Thyroid gland (tissue), 4 donors: Measurements from ENCODE around the gene ACE. TPM values are rescaled to one million over a fixed set of nuclear protein-coding genes. Genes with fewer than 3 reads are reported as not detected.
A peak's percentile ranks its signal among the peaks of the same experiment; 100 is the strongest.

Experiments used
- DNase-seq, 2 donors: peaks; one replicate each; pipeline ENCODE4 v3.0.0-alpha.2; 2019
- H3K27ac ChIP-seq, 3 donors: fragments of 200-600 bp; sonication (generic); 1 replicate in 2 of 3; 2 replicates in 1 of 3; pipeline ENCODE4 v1.5.1; 2016 to 2019; ENCODE audit warnings: mild to moderate bottlenecking in 1 of 3, moderate library complexity in 1 of 3
- H3K27me3 ChIP-seq: fragments of 200-600 bp; sonication (generic); one replicate; pipeline ENCODE4 v1.5.1; 2019
- H3K36me3 ChIP-seq, 2 donors: fragments of 200-600 bp; sonication (generic); one replicate each; pipeline ENCODE4 v1.5.1; 2016 to 2019
- H3K4me1 ChIP-seq, 2 donors: fragments of 200-600 bp; sonication (generic); one replicate each; pipeline ENCODE4 v1.5.1; 2017 to 2019
- H3K4me3 ChIP-seq, 3 donors: fragments of 200-600 bp; sonication (generic); replicated peaks in 1 of 3; 1 replicate in 2 of 3; 2 replicates in 1 of 3; pipeline ENCODE4 v1.5.1; 2016; ENCODE audit warnings: mild to moderate bottlenecking in 1 of 3
- H3K9me3 ChIP-seq: fragments of 200-600 bp; sonication (generic); one replicate; pipeline ENCODE4 v1.5.1; 2017
- CTCF ChIP-seq, 6 experiments: fragments of 200-600 bp in 3 of 6; fragments of 450-650 bp in 3 of 6; sonication (generic) in 3 of 6; IDR thresholded peaks; one replicate each; pipeline ENCODE4 v1.5.1; 2016 to 2019; ENCODE audit warnings: antibody characterized with exemption in 6 of 6, mild to moderate bottlenecking in 2 of 6, inconsistent platforms in 1 of 6, moderate library complexity in 1 of 6
- POLR2A ChIP-seq, 2 donors: fragments of 450-650 bp; IDR thresholded peaks; one replicate each; pipeline ENCODE4 v1.6.1; 2017; ENCODE audit warnings: antibody characterized with exemption in 2 of 2, mild to moderate bottlenecking in 2 of 2, moderate library complexity in 1 of 2
- WGBS, 2 donors: methylation state at CpG; one replicate each; pipeline ENCODE4 v1.1.5; 2017; 5-methylcytosine and 5-hydroxymethylcytosine counted together
- intact Hi-C: fragments of 100-400 bp; cut with DNase I; formaldehyde crosslinking; loops from one replicate; pipeline ENCODE4 v1.15.1; 2023
- total RNA-seq, 4 donors: library from RNA; depleted of rRNA; stranded (reverse); fragments of >200 nt; gene quantifications; one replicate each; pipeline ENCODE4 v1.2.3, GENCODE V29; 2016

The ACE gene
- total RNA-seq, 4 donors from 2014 or later = 1.1 to 12.7 (median 10.3) TPM

GRCh38 chr17:63480826-63481487 is 4.1 kb downstream of the ACE start:
- TF ChIP-seq CTCF (IDR thresholded peaks at IDR 0.05) (no peak), POLR2A (IDR thresholded peaks at IDR 0.05) (no peak)
- Histone ChIP-seq H3K27me3 (no peaks in the 10 kb centered on the region), H3K4me3 (no peak overlapping the region), H3K9me3 (no peaks in the 10 kb centered on the region), H3K4me1 (peaks cover 5 to 38% of the 10 kb centered on the region in 2 donors), H3K36me3 (no peaks in the 10 kb centered on the region), H3K27ac (no peak overlapping the region)
- DNase-seq = peak; percentile 75 to 82
- intact Hi-C loops = no loop called here
- 30 to 51% methylated on average over 9 to 11 of the region's 11 CpGs for WGBS, 2 donors

GRCh38 chr17:63481488-63481870 is 4.6 kb downstream of the ACE start:
- no peak for TF ChIP-seq POLR2A (IDR thresholded peaks at IDR 0.05)
- no peak for TF ChIP-seq CTCF (IDR thresholded peaks at IDR 0.05)
- DNase-seq = no peak
- Histone ChIP-seq H3K4me1 (peaks cover 5 to 35% of the 10 kb centered on the region in 2 donors), H3K27me3 (no peaks in the 10 kb centered on the region), H3K4me3 (no peak overlapping the region), H3K36me3 (no peaks in the 10 kb centered on the region), H3K9me3 (no peaks in the 10 kb centered on the region), H3K27ac (no peak overlapping the region)
- WGBS, 2 donors = 67 to 87% methylated on average over 14 to 15 of the region's 16 CpGs
- intact Hi-C loops = no loop called here

- peaks cover 4 to 25% of the 10 kb centered on the region in 2 donors for H3K4me1 ChIP-seq
- H3K27me3 ChIP-seq = no peaks in the 10 kb centered on the region
- intact Hi-C loops = no loop called here
- WGBS, 2 donors = 92 to 97% methylated on average over 9 to 15 of the region's 16 CpGs
- no peaks in the 10 kb centered on the region for H3K9me3 ChIP-seq
- no peaks in the 10 kb centered on the region for H3K36me3 ChIP-seq
- TF ChIP-seq CTCF (IDR thresholded peaks at IDR 0.05) (no peak), POLR2A (IDR thresholded peaks at IDR 0.05) (no peak)
- no peak overlapping the region for H3K4me3 ChIP-seq
- H3K27ac ChIP-seq = no peak overlapping the region
- no peak for DNase-seq
Observed at GRCh38 chr17:63482509-63482908, 5.6 kb downstream of the ACE start.

- H3K4me1 ChIP-seq = peaks cover 0 to 20% of the 10 kb centered on the region in 2 donors
- no peaks in the 10 kb centered on the region for H3K9me3 ChIP-seq
- DNase-seq = no peak
- intact Hi-C loops = no loop called here
- 83 to 90% methylated on average over 10 of the region's 10 CpGs for whole genome bisulfite sequencing, 2 donors
- H3K27ac ChIP-seq = no peak overlapping the region
- TF ChIP-seq POLR2A (IDR thresholded peaks at IDR 0.05) = no peak
- TF ChIP-seq CTCF (IDR thresholded peaks at IDR 0.05) = no peak
- H3K36me3 ChIP-seq = no peaks in the 10 kb centered on the region
- H3K4me3 ChIP-seq = no peak overlapping the region
- H3K27me3 ChIP-seq = no peaks in the 10 kb centered on the region
Observed at GRCh38 chr17:63483038-63483437, 6.2 kb downstream of the ACE start.

GRCh38 chr17:63483655-63484575 is 7.1 kb downstream of the ACE start:
- no peaks in the 10 kb centered on the region for H3K36me3 ChIP-seq
- no peak for TF ChIP-seq POLR2A (IDR thresholded peaks at IDR 0.05)
- TF ChIP-seq CTCF (IDR thresholded peaks at IDR 0.05) = no peak
- 94 to 97% methylated on average over 10 to 15 of the region's 16 CpGs for WGBS, 2 donors
- DNase-seq = no peak
- no peak overlapping the region for H3K27ac ChIP-seq
- H3K4me3 ChIP-seq = no peak overlapping the region
- no peaks in the 10 kb centered on the region for H3K9me3 ChIP-seq
- intact Hi-C loops = no loop called here
- H3K27me3 ChIP-seq = no peaks in the 10 kb centered on the region
- peaks cover 0 to 14% of the 10 kb centered on the region in 2 donors for H3K4me1 ChIP-seq
